Stimulated activated CD8-positive, alpha-beta memory T cell treated with anti-CD3 and anti-CD28 coated beads, Interleukin-4, amount 100 ng/mL, for 1 hour (primary cell): ENCODE results near the gene COPZ1.

Experiments used
- DNase-seq, 2 donors: peaks; one replicate each; pipeline ENCODE4 v3.0.0-alpha.2; 2020; ENCODE audit warnings: low read depth in 2 of 2, low spot score in 1 of 2

The COPZ1 gene

GRCh38 chr12:54393743-54394142 is 68.8 kb downstream of the COPZ1 start:
- DNase-seq, result no peak

- DNase-seq, result no peak
These were observed 69.4 kb downstream of the COPZ1 start for GRCh38 chr12:54394281-54394719.

- no peak for DNase-seq
These were observed 70.1 kb downstream of the COPZ1 start for GRCh38 chr12:54394986-54395385.

- DNase-seq, result no peak
These were observed 70.6 kb downstream of the COPZ1 start for GRCh38 chr12:54395545-54395944.

GRCh38 chr12:54397157-54397556 is 72.2 kb downstream of the COPZ1 start:
- DNase-seq, result no peak

- no peak for DNase-seq
These were observed 73.3 kb downstream of the COPZ1 start for GRCh38 chr12:54398218-54398617.

- DNase-seq, result peak; percentile 83 to 85
These were observed 74.3 kb downstream of the COPZ1 start for GRCh38 chr12:54398995-54399793.

GRCh38 chr12:54401119-54401518 is 76.2 kb downstream of the COPZ1 start:
- no peak for DNase-seq
